T47D (cell line): ENCODE measurements around the gene TNS3.
A peak's percentile ranks its signal among the peaks of the same experiment; 100 is the strongest.
"Not testable (repeated sequence)": the region's sequence is repeated elsewhere in the genome, so short reads cannot be mapped to it uniquely, and the experiment has no call there.

ENCODE experiments used
- DNase-seq, 2 experiments: peaks; one replicate each; pipeline versions ENCODE4 v3.0.0 to v3.0.0-alpha.2; 2011 to 2012; ENCODE audit warnings: low read depth in 1 of 2, low spot score in 1 of 2
- JUND ChIP-seq: IDR thresholded peaks from 2 replicates; pipeline ENCODE4 v1.6.1; 2012; ENCODE audit warnings: low read depth
- in situ Hi-C: cut with HindIII; loops from 2 replicates; pipeline ENCODE4 v1.10.0; 2016; ENCODE audit warnings: low sequenced_read_pairs, low pct_unique_long_range_greater_than_20kb

TNS3 gene

DNA sequence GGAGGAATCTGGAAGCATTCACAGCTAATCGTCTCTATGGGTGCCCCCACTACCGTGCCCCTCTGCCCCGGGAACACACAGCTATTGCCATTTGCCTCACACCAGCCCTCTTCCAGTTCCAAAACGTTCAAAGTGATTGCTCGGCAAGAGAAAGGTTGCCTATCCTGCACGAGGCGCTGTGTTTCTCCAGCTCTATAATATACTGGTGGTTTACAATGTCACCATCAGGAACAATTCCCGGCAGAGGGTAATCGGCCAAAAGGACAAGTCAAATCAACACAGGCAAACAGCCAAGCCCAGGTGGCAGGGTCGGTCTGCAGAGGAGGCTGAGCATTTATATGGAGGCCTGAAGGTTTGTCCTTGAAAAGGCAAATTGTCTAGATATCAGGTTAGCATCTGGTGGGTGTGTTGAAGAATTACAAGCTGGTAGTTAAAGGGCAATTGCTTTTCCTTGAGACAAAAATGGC, 29.2 kb upstream of the TNS3 start:
- peak in 1 of 2 experiments; percentile 44 for DNase-seq
- TF ChIP-seq JUND = no peak
- in situ Hi-C loops = no loop called here

DNA sequence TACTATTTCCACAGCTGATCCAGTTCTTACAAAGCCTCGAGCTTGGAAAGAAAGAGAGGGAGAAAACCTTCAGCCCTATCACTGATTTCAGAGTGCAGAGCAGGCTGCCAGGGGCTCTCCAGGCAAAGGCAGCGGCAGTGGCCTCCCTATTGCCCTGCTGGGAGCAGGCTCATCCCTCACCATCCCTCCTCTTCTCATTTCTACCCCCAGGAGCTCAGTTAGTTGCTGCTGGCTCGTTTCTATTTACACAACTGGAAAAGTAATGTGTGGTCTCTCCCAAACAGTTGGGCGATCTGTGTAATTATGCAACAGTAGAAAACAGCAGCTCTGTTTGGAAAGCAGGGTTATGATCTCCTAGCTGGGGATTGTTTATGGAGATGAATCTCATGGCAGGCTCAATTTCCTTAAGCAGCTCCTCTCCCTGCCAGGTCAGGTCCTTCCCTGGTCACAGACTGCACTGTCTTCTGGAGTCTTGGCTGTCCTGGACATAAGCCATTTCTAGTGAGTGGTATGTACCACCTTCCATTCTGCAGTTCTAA, 28.7 kb upstream of the TNS3 start:
- no peak for TF ChIP-seq JUND
- peak in 1 of 2 experiments; percentile 61 for DNase-seq
- in situ Hi-C loops = no loop called here

DNA sequence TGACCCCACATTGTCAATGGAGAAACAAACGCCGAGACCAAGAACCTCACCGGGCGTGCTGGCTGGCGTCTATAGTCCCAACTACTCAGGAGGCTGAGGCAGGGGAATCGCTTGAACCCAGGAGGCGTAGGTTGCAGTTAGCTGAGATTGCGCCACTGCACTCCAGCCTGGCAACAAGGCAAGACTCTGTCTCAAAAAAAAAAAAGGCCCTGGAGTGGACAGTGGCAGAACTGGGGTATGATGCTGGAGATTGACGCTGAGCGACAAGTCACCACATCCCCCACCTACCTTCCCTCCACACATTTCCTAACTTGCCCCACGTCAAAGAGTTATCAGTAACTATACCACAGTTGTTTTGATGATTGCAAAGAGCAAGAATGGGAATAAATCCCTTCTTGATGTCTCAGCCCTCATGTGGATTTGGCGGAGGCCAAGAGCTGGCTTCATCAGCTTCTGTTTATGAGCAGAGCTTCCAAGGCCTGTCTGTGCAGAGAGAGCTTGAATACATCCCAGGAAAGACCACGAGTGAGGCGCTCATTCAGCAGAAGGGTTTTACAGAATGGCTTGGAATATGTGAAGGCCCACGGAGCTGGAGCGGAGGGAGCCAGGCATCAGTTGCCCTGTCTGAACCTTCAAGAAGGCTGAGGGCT, 28.0 kb upstream of the TNS3 start:
- no peak for TF ChIP-seq JUND
- in situ Hi-C loops = no loop called here

DNA sequence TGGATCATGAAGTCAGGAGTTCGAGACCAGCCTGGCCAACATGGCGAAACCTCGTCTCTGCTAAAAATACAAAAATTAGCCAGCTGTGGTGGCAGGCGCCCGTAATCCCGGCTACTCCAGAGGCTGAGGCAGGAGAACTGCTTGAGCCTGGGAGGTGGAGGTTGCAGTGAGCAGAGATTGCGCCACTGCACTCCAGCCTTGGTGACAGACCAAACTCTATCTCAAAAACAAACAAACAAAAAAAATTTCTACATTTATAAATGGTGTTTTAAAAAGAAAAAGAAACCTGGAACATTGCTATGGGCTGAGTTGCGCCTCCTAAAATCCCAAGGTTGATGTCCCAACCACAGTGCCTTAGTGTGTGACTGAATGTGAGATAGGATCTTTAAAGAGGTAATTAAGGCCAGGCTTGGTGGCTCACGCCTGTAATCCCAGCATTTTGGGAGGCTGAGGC, 24.7 kb upstream of the TNS3 start:
- in situ Hi-C loops, DNase-seq: not testable (repeated sequence)

More for the DNA sequence above, 28.0 kb upstream of the TNS3 start:
- DNase-seq = no peak

DNA sequence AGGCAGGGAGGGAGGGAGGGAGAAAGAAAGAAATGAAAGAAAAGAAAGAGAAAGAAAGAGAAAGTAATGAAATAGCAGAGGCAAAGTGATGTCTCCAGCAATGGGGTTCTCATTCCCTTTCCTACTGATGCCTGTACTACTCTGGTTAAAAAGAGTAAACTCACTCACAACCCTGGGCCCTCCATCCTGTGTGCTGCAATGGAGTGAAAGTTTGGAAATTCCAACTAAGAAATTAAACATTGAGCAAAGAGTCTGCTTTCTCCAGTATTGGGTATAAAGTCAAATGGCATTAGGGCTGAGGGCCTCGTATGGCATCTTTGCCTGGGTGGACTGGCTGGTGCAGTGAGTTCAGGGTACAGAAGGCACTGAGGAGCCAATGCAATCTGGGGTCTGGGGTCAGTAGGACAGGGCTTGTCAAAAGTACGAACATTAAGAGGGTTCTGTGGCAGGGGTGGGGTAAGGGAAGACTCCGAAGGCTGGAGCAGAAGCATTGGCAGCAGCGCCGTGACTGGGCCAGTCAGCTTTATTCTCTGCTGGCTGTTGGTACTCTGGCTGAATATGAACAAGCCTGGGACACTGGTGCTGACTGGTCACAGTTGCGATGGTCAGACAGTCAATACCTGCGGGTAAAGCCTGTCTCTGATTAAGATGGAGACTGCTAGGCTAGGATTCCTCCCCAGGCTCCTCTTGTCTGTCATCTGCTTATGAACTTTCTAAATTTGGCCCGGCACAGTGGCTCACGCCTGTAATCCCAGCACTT, 24.1 kb upstream of the TNS3 start:
- no peak for DNase-seq
- in situ Hi-C loops = no loop called here

DNA sequence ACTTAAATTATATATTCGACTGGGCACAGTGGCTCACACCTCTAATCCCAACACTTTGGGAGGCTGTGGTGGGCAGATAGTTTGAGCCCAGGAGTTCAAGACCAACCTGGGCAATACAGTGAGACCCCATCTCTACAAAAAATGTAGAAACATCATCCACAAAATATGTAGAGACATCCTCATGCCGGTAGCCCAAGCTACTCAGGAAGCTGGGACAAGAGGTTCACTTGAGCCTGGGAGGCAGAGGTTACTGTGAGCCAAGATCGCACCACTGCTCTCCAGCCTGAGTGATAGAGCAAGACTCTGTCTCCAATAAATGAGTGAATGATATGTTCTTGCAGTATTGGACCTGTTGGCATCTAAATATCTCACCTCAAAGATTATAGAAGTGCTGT, 22.6 kb upstream of the TNS3 start:
- in situ Hi-C loops = no loop called here
- DNase-seq = no peak
- no peak for TF ChIP-seq JUND

More for the DNA sequence above, 24.1 kb upstream of the TNS3 start:
- no peak for TF ChIP-seq JUND

DNA sequence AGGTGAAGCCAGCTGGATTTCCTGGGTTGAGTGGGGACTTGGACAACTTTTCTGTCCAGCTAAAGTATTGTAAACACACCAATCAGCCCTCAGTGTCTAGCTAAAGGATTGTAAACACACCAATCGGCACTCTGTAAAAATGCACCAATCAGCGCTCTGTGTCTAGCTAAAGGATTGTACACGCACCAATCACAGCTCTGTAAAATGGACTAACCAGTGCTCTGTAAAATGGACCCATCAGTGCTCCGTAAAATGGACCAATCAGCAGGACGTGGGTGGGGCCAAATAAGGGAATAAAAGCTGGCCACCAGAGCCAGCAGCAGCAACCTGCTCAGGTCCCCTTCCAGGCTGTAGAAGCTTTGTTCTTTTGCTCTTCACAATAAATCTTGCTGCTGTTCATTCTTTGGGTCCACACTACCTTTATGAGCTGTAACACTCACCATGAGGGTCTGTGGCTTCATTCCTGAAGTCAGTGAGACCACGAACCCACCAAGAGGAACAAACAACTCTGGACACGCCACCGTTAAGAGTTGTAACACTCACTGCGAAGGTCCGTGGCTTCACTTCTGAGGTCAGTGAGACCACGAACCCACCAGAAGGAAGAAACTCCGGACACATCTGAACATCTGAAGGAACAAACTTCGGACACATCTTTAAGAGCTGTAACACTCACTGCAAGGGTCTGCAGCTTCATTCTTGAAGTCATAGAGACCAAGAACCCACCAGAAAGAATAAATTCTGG, 21.8 kb upstream of the TNS3 start:
- DNase-seq, in situ Hi-C loops: not testable (repeated sequence)

DNA sequence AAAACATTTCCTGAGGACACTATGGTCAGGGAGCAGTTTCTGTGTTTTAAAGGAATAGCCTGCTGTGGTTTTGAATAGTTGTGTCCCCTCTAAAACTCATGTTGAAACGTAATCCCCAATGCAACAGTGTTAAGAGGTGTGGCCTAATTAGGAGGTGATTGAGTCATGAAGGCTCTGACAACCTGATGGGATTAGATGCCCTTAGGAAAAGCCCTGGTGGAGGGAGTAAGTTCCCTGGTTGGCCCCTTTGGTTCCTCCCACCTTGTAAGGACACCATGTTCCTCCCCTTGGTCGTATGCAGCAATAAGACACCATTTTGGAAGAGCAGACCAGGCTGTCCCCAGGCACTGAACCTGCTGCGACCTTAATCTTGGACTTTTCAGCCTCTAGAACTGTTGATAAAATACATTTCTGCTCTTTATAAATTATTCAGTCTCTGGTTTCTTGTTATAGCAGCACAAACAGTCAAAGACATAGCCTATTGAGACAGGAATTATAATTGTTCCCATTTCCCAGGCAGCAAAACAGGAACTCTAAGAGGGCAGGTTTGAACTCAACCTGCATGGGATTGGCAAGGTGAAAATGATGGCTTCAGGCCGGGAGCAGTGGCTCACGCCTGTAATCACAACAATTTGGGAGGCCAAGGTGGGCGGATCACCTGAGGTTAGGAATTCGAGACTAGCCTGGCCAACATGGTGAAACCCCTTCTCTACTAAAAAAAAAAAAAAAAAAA, 20.5 kb upstream of the TNS3 start:
- in situ Hi-C loops = no loop called here
- no peak for DNase-seq

DNA sequence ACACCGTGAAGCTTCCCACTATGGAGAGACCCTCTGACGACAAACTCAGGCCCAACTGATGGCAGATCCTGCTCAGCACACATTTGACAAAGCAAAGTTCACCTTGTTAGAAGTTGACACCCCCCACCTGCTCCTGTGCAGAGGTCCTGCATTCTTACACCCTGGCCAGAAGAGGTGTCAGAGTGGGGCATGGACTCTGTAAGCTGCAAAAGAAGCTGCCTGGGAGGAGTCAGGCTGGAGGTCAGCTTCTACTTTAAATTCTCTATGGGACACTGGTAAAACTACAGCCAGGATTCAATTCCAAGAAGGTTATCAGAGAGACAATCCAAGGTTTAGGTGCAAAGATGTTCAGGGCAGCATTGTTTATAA, 20.0 kb upstream of the TNS3 start:
- no peak for TF ChIP-seq JUND
- no peak for DNase-seq
- in situ Hi-C loops = no loop called here

More for the DNA sequence above, 20.5 kb upstream of the TNS3 start:
- no peak for TF ChIP-seq JUND

DNA sequence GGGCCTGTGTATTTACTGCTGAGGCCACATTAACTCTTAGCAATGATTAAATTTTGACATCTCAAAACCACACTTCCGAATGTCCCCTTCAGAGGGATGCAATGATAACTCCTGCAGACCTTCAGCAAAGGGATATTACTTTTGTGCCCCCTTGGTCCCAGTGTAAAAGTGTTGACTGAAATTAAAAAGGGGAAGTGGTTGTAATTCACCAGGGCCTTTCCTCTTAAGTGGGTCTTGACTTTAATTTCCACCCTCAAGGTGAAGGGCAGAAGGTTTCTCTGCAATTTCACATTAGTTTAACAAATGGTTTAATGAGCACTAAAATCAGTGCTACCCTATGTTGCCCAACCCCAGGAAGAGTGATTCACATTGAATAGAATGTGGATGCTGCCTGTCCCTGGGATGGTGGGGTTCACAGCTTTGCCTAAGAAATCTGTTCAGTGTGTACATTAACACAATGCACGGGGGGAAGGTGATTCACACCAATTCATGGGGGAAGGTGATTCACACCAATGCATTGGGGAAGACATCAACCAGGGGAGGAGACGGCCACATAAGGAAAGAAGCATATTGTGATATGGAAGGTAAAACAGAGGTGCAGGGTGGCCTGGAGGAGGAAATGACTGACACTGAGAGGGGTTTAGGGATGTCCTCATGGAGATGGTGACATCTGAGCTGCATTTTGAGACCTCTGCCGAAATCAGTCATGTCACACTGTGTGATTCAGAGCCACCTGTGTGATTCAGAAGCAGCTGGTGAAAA, 19.4 kb upstream of the TNS3 start:
- DNase-seq = no peak
- in situ Hi-C loops = no loop called here

More for the DNA sequence above, 19.4 kb upstream of the TNS3 start:
- TF ChIP-seq JUND = no peak
